Peyer's patch (tissue), 4 donors: Measurements from ENCODE around the gene LRP4. TPM values are rescaled to one million over a fixed set of nuclear protein-coding genes. Genes with fewer than 3 reads are reported as not detected.

Experiments
- DNase-seq, 3 donors: peaks; one replicate each; pipeline ENCODE4 v3.0.0-alpha.2; 2017 to 2019
- H3K27ac ChIP-seq, 4 donors: fragments of 200-600 bp; sonication (generic); one replicate each; pipeline ENCODE4 v1.5.1; 2016 to 2019
- H3K27me3 ChIP-seq, 2 donors: fragments of 200-600 bp; sonication (generic); one replicate each; pipeline ENCODE4 v1.5.1; 2019
- H3K36me3 ChIP-seq, 3 donors: fragments of 200-600 bp; sonication (generic); one replicate each; pipeline ENCODE4 v1.5.1; 2016 to 2019
- H3K4me1 ChIP-seq, 4 donors: fragments of 200-600 bp; sonication (generic); one replicate each; pipeline ENCODE4 v1.5.1; 2016 to 2019
- H3K4me3 ChIP-seq, 4 donors: fragments of 200-600 bp; sonication (generic); 1 replicate in 3 of 4; 2 replicates in 1 of 4; pipeline ENCODE4 v1.5.1; 2016 to 2019; ENCODE audit warnings: mild to moderate bottlenecking in 1 of 4
- H3K9me3 ChIP-seq, 4 donors: fragments of 200-600 bp; sonication (generic); one replicate each; pipeline ENCODE4 v1.5.1; 2016 to 2019; ENCODE audit warnings: mild to moderate bottlenecking in 1 of 4
- CTCF ChIP-seq, 6 experiments: fragments of 450-650 bp in 4 of 6; fragments of 200-600 bp in 2 of 6; sonication (generic) in 1 of 6; IDR thresholded peaks; one replicate each; pipeline ENCODE4 v1.5.1; 2017 to 2019; ENCODE audit warnings: antibody characterized with exemption in 6 of 6, mild to moderate bottlenecking in 3 of 6, moderate library complexity in 1 of 6
- POLR2A ChIP-seq, 2 donors: fragments of 450-650 bp; IDR thresholded peaks; one replicate each; pipeline ENCODE4 v1.5.1; 2017; ENCODE audit warnings: antibody characterized with exemption in 2 of 2, mild to moderate bottlenecking in 2 of 2, moderate library complexity in 2 of 2
- total RNA-seq, 4 donors: library from RNA; depleted of rRNA; stranded (reverse); fragments of >200 nt; gene quantifications; one replicate each; pipeline ENCODE4 v1.1.0, GENCODE V29; 2016

The LRP4 gene
- total RNA-seq, 4 donors from 2014 or later, result 37.1 to 62.5 (median 44.4) TPM

- Histone ChIP-seq H3K4me1 (no peaks in the 10 kb centered on the region), H3K36me3 (peaks cover 0 to 25% (median 0%) of the 10 kb centered on the region in 3 donors), H3K27ac (no peak overlapping the region), H3K27me3 (no peaks in the 10 kb centered on the region), H3K4me3 (no peak overlapping the region), H3K9me3 (no peaks in the 10 kb centered on the region)
- TF ChIP-seq CTCF (IDR thresholded peaks at IDR 0.05) (no peak), POLR2A (IDR thresholded peaks at IDR 0.05) (no peak)
- no peak for DNase-seq
Observed at GRCh38 chr11:46856605-46857343, 61.6 kb downstream of the LRP4 start.

- no peak for DNase-seq
- peaks cover 0 to 21% (median 0%) of the 10 kb centered on the region in 3 donors for H3K36me3 ChIP-seq
- no peaks in the 10 kb centered on the region for H3K27me3 ChIP-seq
- no peak for TF ChIP-seq CTCF (IDR thresholded peaks at IDR 0.05)
- TF ChIP-seq POLR2A (IDR thresholded peaks at IDR 0.05), result no peak
- no peaks in the 10 kb centered on the region for H3K4me1 ChIP-seq
- H3K27ac ChIP-seq, result no peak overlapping the region
- no peaks in the 10 kb centered on the region for H3K9me3 ChIP-seq
- H3K4me3 ChIP-seq, result no peak overlapping the region
Observed at GRCh38 chr11:46855863-46856262, 62.5 kb downstream of the LRP4 start.

- DNase-seq, result no peak
- Histone ChIP-seq H3K9me3 (no peaks in the 10 kb centered on the region), H3K27me3 (no peaks in the 10 kb centered on the region), H3K36me3 (peaks cover 0 to 14% (median 0%) of the 10 kb centered on the region in 3 donors), H3K27ac (no peak overlapping the region), H3K4me3 (no peak overlapping the region), H3K4me1 (no peaks in the 10 kb centered on the region)
- TF ChIP-seq POLR2A (IDR thresholded peaks at IDR 0.05), result no peak
Observed at GRCh38 chr11:46855167-46855566, 63.2 kb downstream of the LRP4 start.

DNA sequence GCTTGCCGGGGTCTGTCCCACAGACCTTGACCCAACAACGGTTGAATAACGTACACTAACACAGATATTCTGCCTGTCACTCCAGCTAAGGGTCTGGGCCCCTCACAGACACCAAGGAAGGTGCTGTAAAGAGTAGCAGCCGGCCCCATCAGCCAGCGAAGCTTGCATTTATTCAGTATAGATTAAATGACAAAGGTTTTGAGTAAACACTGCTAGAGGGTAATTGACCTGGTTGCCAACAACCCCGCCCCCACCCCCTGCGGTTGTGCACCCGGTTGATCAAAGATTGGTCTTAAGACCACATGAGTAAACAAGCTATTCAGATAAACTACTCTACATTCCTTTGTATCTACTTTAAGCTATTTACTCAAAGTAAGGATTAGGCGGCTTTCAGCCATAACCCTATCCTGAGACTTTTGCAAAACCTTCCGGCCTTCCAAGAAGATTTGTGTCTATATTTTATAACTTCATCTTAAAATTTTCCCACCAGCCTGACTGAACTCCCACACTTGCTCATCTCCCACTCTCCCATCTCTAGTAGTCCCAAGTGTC lies 67.4 kb downstream of the LRP4 start:
- no peak for DNase-seq
- no peaks in the 10 kb centered on the region for H3K9me3 ChIP-seq
- H3K27me3 ChIP-seq, result no peaks in the 10 kb centered on the region
- H3K27ac ChIP-seq, result no peak overlapping the region
- TF ChIP-seq CTCF (IDR thresholded peaks at IDR 0.05) (no peak), POLR2A (IDR thresholded peaks at IDR 0.05) (no peak)
- H3K4me3 ChIP-seq, result no peak overlapping the region
- no peaks in the 10 kb centered on the region for H3K4me1 ChIP-seq
- H3K36me3 ChIP-seq, result no peaks in the 10 kb centered on the region

- no peak for DNase-seq
- Histone ChIP-seq H3K27ac (no peak overlapping the region), H3K4me3 (no peak overlapping the region), H3K36me3 (no peaks in the 10 kb centered on the region), H3K27me3 (no peaks in the 10 kb centered on the region), H3K4me1 (peaks cover 0 to 7% (median 2%) of the 10 kb centered on the region in 4 donors), H3K9me3 (no peaks in the 10 kb centered on the region)
- TF ChIP-seq POLR2A (IDR thresholded peaks at IDR 0.05) (no peak), CTCF (IDR thresholded peaks at IDR 0.05) (no peak)
Observed at GRCh38 chr11:46849631-46850030, 68.7 kb downstream of the LRP4 start.

DNA sequence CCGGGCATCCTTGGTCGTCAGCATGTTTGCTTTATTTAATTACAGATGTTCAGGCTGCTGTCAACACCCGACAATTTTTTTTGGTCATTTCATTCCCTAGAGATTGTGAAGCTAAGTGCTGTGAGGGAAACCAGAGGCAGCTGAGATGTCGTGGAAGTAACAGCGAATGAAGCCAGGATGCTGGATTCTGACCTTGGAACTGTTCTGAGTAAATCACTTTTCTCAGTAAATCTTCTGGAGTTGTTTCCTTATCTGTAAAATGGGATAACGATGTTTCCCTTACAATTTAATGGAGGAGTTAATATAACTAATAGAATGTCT lies 71.9 kb downstream of the LRP4 start:
- H3K4me3 ChIP-seq, result peak overlapping the region; percentile 77 to 98 (median 86)
- TF ChIP-seq POLR2A (IDR thresholded peaks at IDR 0.05), result no peak
- TF ChIP-seq CTCF (IDR thresholded peaks at IDR 0.05), result no peak
- H3K27ac ChIP-seq, result peak overlapping the region in 1 of 4 donors; percentile 90

More for the DNA sequence above, 71.9 kb downstream of the LRP4 start:
- Histone ChIP-seq H3K9me3 (no peaks in the 10 kb centered on the region), H3K4me1 (peaks cover 0 to 17% (median 2%) of the 10 kb centered on the region in 4 donors), H3K27me3 (no peaks in the 10 kb centered on the region), H3K36me3 (no peaks in the 10 kb centered on the region)
- no peak for DNase-seq
